Measurements from ENCODE around the gene SST. TPM values are rescaled to one million over a fixed set of nuclear protein-coding genes. Genes with fewer than 3 reads are reported as not detected.
A peak's percentile ranks its signal among the peaks of the same experiment; 100 is the strongest.

SST gene
- polyA plus RNA-seq, 3 donors, result not detected

DNA sequence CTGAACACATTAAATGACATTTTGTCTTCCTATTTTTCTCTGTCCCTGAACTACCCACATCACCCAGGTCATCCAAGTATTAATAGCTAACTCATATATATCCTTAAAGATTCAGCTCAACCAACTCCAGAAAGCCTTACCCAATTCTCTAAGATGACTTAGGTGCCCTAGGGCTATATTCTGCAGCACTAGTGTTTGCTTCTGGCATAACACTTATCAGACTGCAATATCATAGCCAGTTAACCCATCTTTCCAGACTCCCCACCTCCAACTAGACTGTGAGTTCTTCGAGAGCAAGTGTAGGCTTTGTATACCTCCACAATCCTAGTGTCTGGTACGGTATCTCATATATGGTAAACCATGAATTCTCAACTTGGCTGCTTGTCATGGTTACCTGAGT is 50.7 kb downstream of the SST start:
- Mint-ChIP-seq H3K4me3 (no peak overlapping the region), H3K27ac (peak overlapping the region in 1 of 7 donors; percentile 15), H3K4me1 (no peaks in the 10 kb centered on the region), H3K27me3 (ENCODE audit: low read depth in 3 of 3) (peaks cover 2 to 15% (median 6%) of the 10 kb centered on the region in 3 donors), H3K9me3 (no peaks in the 10 kb centered on the region), H3K36me3 (no peaks in the 10 kb centered on the region)
- peaks cover 0 to 7% of the 10 kb centered on the region in 2 donors for H3K27me3 ChIP-seq (ENCODE audit: control insufficient read depth in 2 of 2, insufficient read depth in 2 of 2, low read length in 2 of 2)
- H3K4me3 ChIP-seq (replicated peaks in 1 of 3; ENCODE audit: low read depth in 2 of 3, low read length in 3 of 3), result no peak overlapping the region
- 100% methylated on average over 1 of the region's 2 CpGs for WGBS (ENCODE audit: insufficient coverage)
- DNase-seq, result no peak
- no peak overlapping the region for H2AFZ ChIP-seq (ENCODE audit: insufficient read depth, low read depth, low read length, poor library complexity, severe bottlenecking)
- no peak for TF ChIP-seq CTCF (IDR thresholded peaks at IDR 0.05)
- H3K9me3 ChIP-seq (replicated peaks in 1 of 2; ENCODE audit: control insufficient read depth in 1 of 2, insufficient read depth in 1 of 2, low read length in 2 of 2), result no peaks in the 10 kb centered on the region
- no peak overlapping the region for H3K4me2 ChIP-seq (replicated peaks; ENCODE audit: extremely low read depth, low read length, poor library complexity, severe bottlenecking)
- H4K20me1 ChIP-seq (ENCODE audit: insufficient read depth, low read length), result no peaks in the 10 kb centered on the region
- H3K36me3 ChIP-seq (replicated peaks in 1 of 2; ENCODE audit: control insufficient read depth in 1 of 2, insufficient read depth in 2 of 2, low read length in 2 of 2), result no peaks in the 10 kb centered on the region
- no peaks in the 10 kb centered on the region for H3K79me2 ChIP-seq (ENCODE audit: insufficient read depth, low read length)
- no peak overlapping the region for H3K27ac ChIP-seq (ENCODE audit: low read depth in 1 of 2, low read length in 2 of 2)
- H3K9ac ChIP-seq (ENCODE audit: insufficient read depth, low read length, poor library complexity, severe bottlenecking), result no peak overlapping the region
- intact Hi-C loops (cut with micrococcal nuclease), result loop anchor here in 1 of 2 donors (5.0 kb wide), 1 partner anchor 1528 kb away; no protein-coding TSS in a partner anchor
- H3K4me1 ChIP-seq (ENCODE audit: control insufficient read depth in 1 of 2, insufficient read depth in 2 of 2, low read length in 2 of 2), result no peaks in the 10 kb centered on the region

Other genes starting within 250 kb of the SST start
- not detected for gene RTP2, start 32.2 kb upstream of the SST start, polyA plus RNA-seq
- gene BCL6, start 75.1 kb upstream of the SST start, polyA plus RNA-seq, result 100 to 1,000 TPM in 1 of 3 donors, 10 to 100 TPM in 2; 33.2 to 349 (median 34.9) TPM